DND-41 (cell line): ENCODE results near the gene ST6GALNAC1.
"Not testable (repeated sequence)": the region's sequence is repeated elsewhere in the genome, so short reads cannot be mapped to it uniquely, and the experiment has no call there.

Source experiments
- CTCF ChIP-seq: IDR thresholded peaks from 2 replicates; pipeline ENCODE4 v1.5.1; 2012; ENCODE audit warnings: borderline replicate concordance, low read length, moderate library complexity, mild to moderate bottlenecking; ENCODE audit not compliant: poor library complexity, severe bottlenecking; ENCODE audit errors: extremely low read depth
- EZH2 ChIP-seq: IDR thresholded peaks from 3 replicates; pipeline ENCODE4 v1.6.1; 2012; ENCODE audit warnings: borderline replicate concordance, low read depth, mild to moderate bottlenecking, moderate library complexity, low read length, inconsistent platforms; ENCODE audit not compliant: severe bottlenecking

GRCh38 chr17:76636486-76637206 lies 6.9 kb downstream of the ST6GALNAC1 start:
- not testable (repeated sequence) for TF ChIP-seq CTCF, EZH2
